Fibroblast of pulmonary artery (primary cell): ENCODE measurements around the gene PLBD1.

Source experiments
- DNase-seq: peaks from one replicate; pipeline ENCODE4 v3.0.0-alpha.2; 2010; ENCODE audit warnings: low read depth
- H3K4me3 ChIP-seq: replicated peaks from 2 replicates; pipeline ENCODE4 v1.5.1; 2011; ENCODE audit warnings: low read depth, mild to moderate bottlenecking, control low read depth, low read length, moderate library complexity
- TF ChIP-seq, protein P1 (sequence below): IDR thresholded peaks from 2 replicates; pipeline ENCODE4 v1.5.1; 2011; ENCODE audit warnings: mild to moderate bottlenecking, control low read depth, low read length, inconsistent platforms; ENCODE audit errors: missing control alignments

PLBD1 gene

DNA sequence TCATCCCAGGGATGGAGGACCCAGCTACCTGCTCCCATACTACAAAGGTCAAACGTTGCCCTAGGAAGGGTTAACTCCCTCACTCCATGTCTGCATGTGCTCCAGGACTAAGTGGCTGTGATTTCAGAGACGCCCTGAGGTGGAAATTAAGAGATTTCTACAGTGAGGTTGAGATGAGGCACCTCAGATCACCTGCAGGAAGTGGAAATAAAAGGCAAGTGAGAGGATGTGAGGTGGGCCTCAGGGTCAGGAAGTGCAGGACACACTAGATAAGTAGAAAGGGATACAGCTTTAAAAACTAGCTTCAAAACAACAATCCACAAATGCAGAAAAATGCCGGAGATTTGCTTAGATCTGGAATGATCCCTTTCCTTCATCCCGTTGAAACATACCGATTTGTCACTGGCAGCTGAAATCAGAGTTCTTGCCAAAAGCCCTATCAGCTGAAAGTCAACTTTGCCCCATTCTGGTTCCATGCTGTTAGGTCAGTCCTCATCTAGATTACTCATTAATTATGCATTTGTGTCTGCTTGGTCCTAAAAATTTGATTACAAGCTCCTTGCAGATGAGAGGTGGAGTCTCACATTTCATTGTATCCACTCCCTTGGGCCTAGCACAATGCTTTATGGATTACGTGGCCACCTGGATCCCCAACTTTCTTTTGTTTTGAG lies 6.6 kb downstream of the PLBD1 start:
- no peak overlapping the region for H3K4me3 ChIP-seq
- DNase-seq: no peak
- TF ChIP-seq, protein P1, sequence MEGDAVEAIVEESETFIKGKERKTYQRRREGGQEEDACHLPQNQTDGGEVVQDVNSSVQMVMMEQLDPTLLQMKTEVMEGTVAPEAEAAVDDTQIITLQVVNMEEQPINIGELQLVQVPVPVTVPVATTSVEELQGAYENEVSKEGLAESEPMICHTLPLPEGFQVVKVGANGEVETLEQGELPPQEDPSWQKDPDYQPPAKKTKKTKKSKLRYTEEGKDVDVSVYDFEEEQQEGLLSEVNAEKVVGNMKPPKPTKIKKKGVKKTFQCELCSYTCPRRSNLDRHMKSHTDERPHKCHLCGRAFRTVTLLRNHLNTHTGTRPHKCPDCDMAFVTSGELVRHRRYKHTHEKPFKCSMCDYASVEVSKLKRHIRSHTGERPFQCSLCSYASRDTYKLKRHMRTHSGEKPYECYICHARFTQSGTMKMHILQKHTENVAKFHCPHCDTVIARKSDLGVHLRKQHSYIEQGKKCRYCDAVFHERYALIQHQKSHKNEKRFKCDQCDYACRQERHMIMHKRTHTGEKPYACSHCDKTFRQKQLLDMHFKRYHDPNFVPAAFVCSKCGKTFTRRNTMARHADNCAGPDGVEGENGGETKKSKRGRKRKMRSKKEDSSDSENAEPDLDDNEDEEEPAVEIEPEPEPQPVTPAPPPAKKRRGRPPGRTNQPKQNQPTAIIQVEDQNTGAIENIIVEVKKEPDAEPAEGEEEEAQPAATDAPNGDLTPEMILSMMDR: no peak

DNA sequence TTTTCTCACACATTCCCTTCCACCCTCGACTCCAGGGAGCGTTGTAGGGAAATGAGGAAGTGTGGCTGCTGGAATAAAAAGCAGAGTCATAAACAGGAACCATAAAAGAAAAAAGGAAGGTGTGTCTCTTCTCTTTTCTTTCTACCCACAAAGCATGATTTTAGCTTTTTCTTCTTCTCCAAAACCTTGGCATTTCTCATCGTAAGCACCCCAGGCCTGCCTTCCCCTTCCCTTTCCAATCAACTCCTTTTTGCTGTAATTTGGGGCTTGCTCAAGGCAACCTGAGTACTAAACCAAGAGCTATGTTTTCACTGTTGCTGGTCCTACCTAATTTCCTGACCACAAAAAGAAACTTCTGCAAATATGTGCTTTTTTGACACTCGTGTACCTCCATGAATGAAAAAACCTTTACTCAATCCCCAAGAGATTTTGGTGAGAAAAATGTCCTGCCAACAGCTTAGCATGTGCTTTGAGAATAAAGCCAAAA lies 9.2 kb downstream of the PLBD1 start:
- DNase-seq: no peak
- H3K4me3 ChIP-seq: no peak overlapping the region
- TF ChIP-seq, protein P1: no peak

DNA sequence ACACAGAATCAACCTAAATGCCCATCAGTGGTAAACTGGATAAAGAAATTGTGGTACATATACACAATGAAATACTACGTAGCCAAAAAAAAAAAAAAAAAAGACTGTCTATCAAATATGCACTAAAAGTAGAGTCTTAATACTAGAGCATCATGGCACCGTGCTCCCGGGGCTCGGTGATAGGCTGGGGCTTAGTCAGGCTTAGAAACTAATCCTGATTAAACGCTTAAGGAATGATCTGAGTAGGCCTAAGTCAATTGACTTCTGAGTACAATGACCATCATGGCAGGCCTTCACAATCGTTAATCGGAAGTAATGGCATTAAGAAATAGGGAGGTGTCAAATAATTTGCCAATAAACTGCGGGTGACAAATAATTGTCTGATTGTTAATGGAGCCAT lies 9.7 kb downstream of the PLBD1 start:
- H3K4me3 ChIP-seq: no peak overlapping the region
- TF ChIP-seq, protein P1: no peak
- DNase-seq: no peak

DNA sequence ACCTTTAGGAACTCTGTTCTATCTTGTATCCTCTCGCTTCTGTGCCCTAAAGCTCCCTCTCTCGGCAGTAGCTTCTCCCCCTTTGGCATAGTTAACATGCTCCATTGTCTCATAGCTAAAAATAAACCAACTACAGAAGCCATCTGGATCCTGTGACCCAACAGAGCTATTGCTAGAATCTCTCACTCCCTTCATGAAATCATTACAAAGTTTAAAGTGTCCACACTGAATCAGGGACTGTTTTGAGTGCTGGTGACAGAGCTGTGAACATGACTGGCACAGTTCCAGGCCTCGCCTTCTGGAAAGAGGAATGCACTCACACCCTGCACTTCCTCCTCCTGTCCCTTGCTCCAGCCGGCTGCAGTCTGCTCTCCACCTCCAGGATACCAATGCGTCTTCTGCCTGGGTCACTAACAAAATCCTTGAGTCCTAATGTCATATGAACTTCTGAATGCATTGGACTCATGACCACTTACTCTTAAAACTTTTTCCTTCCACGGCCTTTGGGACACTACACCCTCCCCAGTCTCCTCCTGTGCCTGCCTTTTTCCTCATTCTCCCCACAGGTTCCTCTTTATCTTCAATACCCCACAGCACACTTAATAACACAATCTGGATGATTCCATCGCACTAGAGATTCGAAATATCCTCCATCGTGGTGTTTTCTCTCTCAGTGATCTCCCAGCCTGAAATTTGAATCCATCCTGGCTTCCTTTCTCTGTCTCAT lies 13.2 kb downstream of the PLBD1 start:
- H3K4me3 ChIP-seq: no peak overlapping the region
- peak; percentile 17 for DNase-seq
- TF ChIP-seq, protein P1: no peak

DNA sequence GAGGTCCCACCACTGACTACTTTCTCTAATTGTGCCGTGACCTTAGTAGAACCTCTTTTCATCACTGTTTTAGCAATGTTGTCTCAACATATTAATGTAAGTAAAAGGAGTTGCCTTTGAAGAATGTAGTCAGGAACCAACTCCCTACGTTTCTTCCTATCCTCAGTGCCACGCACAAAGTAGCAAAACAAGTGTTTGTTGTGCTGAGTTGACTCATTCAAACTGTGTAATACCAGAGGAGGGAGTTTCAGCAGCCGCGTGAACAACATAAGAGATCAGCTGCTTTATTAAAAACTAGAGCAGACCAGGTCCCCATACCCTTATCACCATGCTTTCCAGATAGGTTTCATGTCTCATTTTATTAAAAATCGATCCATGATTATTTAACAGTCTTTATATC lies 19.1 kb downstream of the PLBD1 start:
- no peak for DNase-seq
- H3K4me3 ChIP-seq: no peak overlapping the region
- TF ChIP-seq, protein P1: no peak

DNA sequence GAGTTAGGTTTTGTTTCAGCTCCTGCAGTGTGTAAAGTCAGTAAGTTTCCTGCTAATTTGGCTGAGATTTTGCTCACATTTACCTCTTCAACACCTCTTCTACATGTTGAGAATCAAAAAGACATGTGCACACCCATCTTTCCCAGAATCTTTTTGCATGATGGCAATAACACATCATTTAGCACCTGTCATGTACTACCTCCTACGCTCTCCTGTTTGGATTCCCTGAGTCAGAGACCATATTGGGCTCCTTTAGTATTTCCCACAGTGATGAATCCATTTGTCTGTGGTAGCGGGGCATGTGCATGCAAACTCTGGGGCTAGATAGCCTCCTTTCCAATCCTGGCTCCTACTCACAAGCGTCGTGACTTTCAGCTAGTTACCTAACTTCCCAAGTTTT lies 20.1 kb downstream of the PLBD1 start:
- TF ChIP-seq, protein P1: no peak
- H3K4me3 ChIP-seq: no peak overlapping the region
- DNase-seq: no peak
